Measurements from ENCODE around the gene CAPRIN1.
A peak's percentile ranks its signal among the peaks of the same experiment; 100 is the strongest.

CAPRIN1 gene

GRCh38 chr11:34105079-34105956 lies 53.8 kb downstream of the CAPRIN1 start, which contains the start of gene NAT10:
Gene NAT10, plus strand, starts transcription at chr11:34105629. Its CDS starts 2,597 bp downstream, at chr11:34108226.
- peak; percentile 99 for DNase-seq (ENCODE audit: extremely low read depth, low read depth)
- TF ChIP-seq, protein P1, sequence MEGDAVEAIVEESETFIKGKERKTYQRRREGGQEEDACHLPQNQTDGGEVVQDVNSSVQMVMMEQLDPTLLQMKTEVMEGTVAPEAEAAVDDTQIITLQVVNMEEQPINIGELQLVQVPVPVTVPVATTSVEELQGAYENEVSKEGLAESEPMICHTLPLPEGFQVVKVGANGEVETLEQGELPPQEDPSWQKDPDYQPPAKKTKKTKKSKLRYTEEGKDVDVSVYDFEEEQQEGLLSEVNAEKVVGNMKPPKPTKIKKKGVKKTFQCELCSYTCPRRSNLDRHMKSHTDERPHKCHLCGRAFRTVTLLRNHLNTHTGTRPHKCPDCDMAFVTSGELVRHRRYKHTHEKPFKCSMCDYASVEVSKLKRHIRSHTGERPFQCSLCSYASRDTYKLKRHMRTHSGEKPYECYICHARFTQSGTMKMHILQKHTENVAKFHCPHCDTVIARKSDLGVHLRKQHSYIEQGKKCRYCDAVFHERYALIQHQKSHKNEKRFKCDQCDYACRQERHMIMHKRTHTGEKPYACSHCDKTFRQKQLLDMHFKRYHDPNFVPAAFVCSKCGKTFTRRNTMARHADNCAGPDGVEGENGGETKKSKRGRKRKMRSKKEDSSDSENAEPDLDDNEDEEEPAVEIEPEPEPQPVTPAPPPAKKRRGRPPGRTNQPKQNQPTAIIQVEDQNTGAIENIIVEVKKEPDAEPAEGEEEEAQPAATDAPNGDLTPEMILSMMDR (IDR thresholded peaks at IDR 0.05; ENCODE audit: low read depth, low read length, missing control alignments), result no peak
- H3K4me3 ChIP-seq (replicated peaks; ENCODE audit: low read depth, low read length), result peak within 1 kb of the TSS; percentile 73

DNA sequence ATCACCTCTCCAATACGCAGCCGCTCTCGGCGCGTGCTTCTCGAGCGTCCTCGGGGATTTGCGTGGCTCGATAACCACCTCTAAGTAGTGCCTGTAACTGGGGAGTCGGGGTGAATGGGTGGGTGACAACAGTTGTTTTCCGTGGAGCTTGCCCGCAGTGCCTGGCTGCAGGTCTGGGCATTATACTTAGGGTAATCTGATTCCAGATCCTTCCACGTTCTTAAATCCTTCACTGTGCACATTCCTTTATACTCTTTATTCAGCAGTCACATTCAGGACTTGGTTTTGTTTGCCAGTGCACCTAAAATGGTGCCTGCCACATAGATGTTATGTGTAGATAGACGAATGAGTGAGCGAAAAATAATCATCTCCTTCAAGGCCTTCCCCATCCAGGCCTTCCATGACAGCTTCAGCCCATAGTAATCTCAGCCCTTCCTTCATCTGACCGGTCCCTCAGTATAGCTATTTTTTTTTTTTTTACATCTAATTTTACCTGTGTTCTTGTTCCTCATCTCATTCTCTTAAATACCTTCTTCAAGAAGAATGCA lies 54.5 kb downstream of the CAPRIN1 start:
- TF ChIP-seq, protein P1 (IDR thresholded peaks at IDR 0.05; ENCODE audit: low read depth, low read length, missing control alignments), result no peak
- no peak for DNase-seq (ENCODE audit: extremely low read depth, low read depth)
- peak overlapping the region; percentile 73 for H3K4me3 ChIP-seq (replicated peaks; ENCODE audit: low read depth, low read length)

DNA sequence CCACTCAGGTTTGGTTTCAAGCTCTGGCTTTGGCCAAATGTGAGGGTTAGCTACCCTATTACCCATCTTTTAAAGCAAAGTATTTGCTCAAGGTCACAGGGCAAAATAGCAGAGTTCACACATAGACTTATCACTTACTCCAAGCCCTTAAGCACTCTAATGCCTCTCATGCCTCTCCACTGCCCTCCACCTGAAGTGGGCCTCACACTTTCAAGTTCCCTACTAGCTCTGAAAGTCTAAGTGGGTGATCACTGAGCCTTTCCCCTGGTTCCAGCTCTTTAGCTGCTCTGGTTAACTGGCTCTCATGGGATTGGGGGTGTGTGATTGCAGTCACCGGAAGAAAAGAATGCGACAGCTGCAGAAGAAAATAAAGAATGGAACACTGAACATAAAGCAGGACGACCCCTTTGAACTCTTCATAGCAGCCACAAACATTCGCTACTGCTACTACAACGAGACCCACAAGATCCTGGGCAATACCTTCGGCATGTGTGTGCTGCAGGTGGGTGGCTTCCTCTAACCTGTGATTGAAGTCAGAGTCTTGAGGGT lies 60.3 kb downstream of the CAPRIN1 start:
- DNase-seq (ENCODE audit: extremely low read depth, low read depth), result no peak
- TF ChIP-seq, protein P1 (IDR thresholded peaks at IDR 0.05; ENCODE audit: low read depth, low read length, missing control alignments), result no peak
- H3K4me3 ChIP-seq (replicated peaks; ENCODE audit: low read depth, low read length), result no peak overlapping the region

DNA sequence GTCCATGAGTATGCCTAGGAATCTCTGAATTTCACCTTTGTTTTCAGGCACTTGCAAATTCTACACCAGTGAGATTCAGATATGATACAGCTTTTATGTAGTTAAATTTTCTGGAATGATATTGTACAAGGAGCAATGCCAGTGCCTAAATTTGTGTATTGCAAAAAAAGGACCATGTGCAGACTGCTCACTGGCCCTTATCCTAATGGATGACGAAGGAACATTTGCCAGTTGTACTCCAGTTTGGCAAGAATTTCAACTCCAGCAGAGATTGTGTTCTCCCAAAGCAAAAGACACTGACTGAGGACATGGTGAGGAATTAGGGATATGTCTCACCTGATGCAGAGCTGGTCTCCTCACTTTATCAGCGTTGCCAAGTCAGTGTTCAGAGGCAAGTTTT lies 62.5 kb downstream of the CAPRIN1 start:
- no peak overlapping the region for H3K4me3 ChIP-seq (replicated peaks; ENCODE audit: low read depth, low read length)
- DNase-seq (ENCODE audit: extremely low read depth, low read depth), result no peak
- TF ChIP-seq, protein P1 (IDR thresholded peaks at IDR 0.05; ENCODE audit: low read depth, low read length, missing control alignments), result no peak

- TF ChIP-seq, protein P1 (IDR thresholded peaks at IDR 0.05; ENCODE audit: low read depth, low read length, missing control alignments), result no peak
- no peak for DNase-seq (ENCODE audit: extremely low read depth, low read depth)
- no peak overlapping the region for H3K4me3 ChIP-seq (replicated peaks; ENCODE audit: low read depth, low read length)
Measured at GRCh38 chr11:34114471-34114870, 62.9 kb downstream of the CAPRIN1 start.

GRCh38 chr11:34120651-34121050 lies 69.1 kb downstream of the CAPRIN1 start:
- no peak for DNase-seq (ENCODE audit: extremely low read depth, low read depth)
- no peak overlapping the region for H3K4me3 ChIP-seq (replicated peaks; ENCODE audit: low read depth, low read length)
- TF ChIP-seq, protein P1 (IDR thresholded peaks at IDR 0.05; ENCODE audit: low read depth, low read length, missing control alignments), result no peak

Measured in HFF-Myc (cell line).